ENCODE results near the gene FLRT2. TPM values are rescaled to one million over a fixed set of nuclear protein-coding genes. Genes with fewer than 3 reads are reported as not detected.

FLRT2 gene
- total and polyA plus RNA-seq, 10 of the 15 experiments (the other 5 are each of a cell fraction or from before 2014, with no cell fraction given) = 0.03 to 0.13 TPM; not detected in 8

GRCh38 chr14:85663256-85663655, 133.3 kb downstream of the FLRT2 start:
- ChIA-PET SMC1A (ENCODE audit: uncharacterized antibody, unreplicated experiment) (no interaction called here), POLR2A (no interaction called here), RAD21 (ENCODE audit: unreplicated experiment) (no interaction called here), CTCF (interaction anchor here (0.7 kb wide), 1 partner anchor 12 kb away, joined by 3 read pairs; no protein-coding TSS in a partner anchor)
- in situ Hi-C loops (cut with MboI) (no loop called here), intact Hi-C loops (cut with micrococcal nuclease; ENCODE audit: unreplicated experiment) (no loop called here)
- H3K4me3 ChIP-seq = no peak overlapping the region
- no peaks in the 10 kb centered on the region for H3K9me3 ChIP-seq (replicated peaks; ENCODE audit: control insufficient read depth, insufficient read depth, low read length)
- no peaks in the 10 kb centered on the region for H3K4me1 ChIP-seq (ENCODE audit: control insufficient read depth, insufficient read depth, low read length)
- H3K4me2 ChIP-seq (ENCODE audit: control insufficient read depth, insufficient read depth) = no peak overlapping the region
- DNase-seq (ENCODE audit: low read depth, low spot score) = no peak
- no peak for FAIRE-seq
- 0% methylated on average over 2 of the region's 2 CpGs for WGBS (ENCODE audit: insufficient coverage, insufficient replicate concordance, low lambda C conversion rate, missing lambda C conversion rate)
- no peaks in the 10 kb centered on the region for H4K20me1 ChIP-seq (ENCODE audit: control insufficient read depth, insufficient read depth)
- H2AFZ ChIP-seq (ENCODE audit: control insufficient read depth, low read depth, low read length) = no peak overlapping the region
- no peak overlapping the region for H3K9ac ChIP-seq (ENCODE audit: control insufficient read depth, insufficient read depth, low read length)
- no peaks in the 10 kb centered on the region for H3K27me3 ChIP-seq (replicated peaks in 1 of 2; ENCODE audit: control insufficient read depth in 2 of 2, insufficient read depth in 2 of 2, low read length in 1 of 2)
- no peaks in the 10 kb centered on the region for H3K36me3 ChIP-seq (ENCODE audit: control insufficient read depth in 2 of 2, insufficient read depth in 2 of 2, low read length in 1 of 2)
- TF ChIP-seq RELB (IDR thresholded peaks at IDR 0.05; ENCODE audit: low read depth) (no peak), SMAD1 (IDR thresholded peaks at IDR 0.05; ENCODE audit: low read depth, partially characterized antibody) (no peak), STAT1 (conservative IDR thresholded peaks at IDR 0.05) (no peak)
- TF ChIP-seq, protein P1, sequence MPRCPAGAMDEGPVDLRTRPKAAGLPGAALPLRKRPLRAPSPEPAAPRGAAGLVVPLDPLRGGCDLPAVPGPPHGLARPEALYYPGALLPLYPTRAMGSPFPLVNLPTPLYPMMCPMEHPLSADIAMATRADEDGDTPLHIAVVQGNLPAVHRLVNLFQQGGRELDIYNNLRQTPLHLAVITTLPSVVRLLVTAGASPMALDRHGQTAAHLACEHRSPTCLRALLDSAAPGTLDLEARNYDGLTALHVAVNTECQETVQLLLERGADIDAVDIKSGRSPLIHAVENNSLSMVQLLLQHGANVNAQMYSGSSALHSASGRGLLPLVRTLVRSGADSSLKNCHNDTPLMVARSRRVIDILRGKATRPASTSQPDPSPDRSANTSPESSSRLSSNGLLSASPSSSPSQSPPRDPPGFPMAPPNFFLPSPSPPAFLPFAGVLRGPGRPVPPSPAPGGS (IDR thresholded peaks at IDR 0.05; ENCODE audit: borderline replicate concordance, insufficient read depth, low read depth, low read length, poor library complexity, severe bottlenecking) = no peak
- TF ChIP-seq, protein P2, sequence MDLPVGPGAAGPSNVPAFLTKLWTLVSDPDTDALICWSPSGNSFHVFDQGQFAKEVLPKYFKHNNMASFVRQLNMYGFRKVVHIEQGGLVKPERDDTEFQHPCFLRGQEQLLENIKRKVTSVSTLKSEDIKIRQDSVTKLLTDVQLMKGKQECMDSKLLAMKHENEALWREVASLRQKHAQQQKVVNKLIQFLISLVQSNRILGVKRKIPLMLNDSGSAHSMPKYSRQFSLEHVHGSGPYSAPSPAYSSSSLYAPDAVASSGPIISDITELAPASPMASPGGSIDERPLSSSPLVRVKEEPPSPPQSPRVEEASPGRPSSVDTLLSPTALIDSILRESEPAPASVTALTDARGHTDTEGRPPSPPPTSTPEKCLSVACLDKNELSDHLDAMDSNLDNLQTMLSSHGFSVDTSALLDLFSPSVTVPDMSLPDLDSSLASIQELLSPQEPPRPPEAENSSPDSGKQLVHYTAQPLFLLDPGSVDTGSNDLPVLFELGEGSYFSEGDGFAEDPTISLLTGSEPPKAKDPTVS (IDR thresholded peaks at IDR 0.05; ENCODE audit: low read depth, low read length) = no peak
- no peak overlapping the region for H3K27ac ChIP-seq (ENCODE audit: control insufficient read depth, insufficient read depth)
- no TSS peak for BruUV-seq (replicated peaks)
- ATAC-seq = no peak
- H3K79me2 ChIP-seq (ENCODE audit: control insufficient read depth, insufficient read depth, low read length) = no peaks in the 10 kb centered on the region

Data from GM12878 (cell line).